K562 (cell line): ENCODE measurements around the gene CTF1. TPM values are rescaled to one million over a fixed set of nuclear protein-coding genes. Genes with fewer than 3 reads are reported as not detected.

Experiments used
- CBX5 ChIP-seq: IDR thresholded peaks from 2 replicates; pipeline ENCODE4 v1.6.1; 2014; ENCODE audit warnings: low read depth, borderline replicate concordance
- GATAD2A ChIP-seq: fragments of 450-650 bp; IDR thresholded peaks from 2 replicates; pipeline ENCODE4 v1.6.1; 2017
- GATAD2B ChIP-seq: fragments of 450-650 bp; IDR thresholded peaks from 2 replicates; pipeline ENCODE4 v1.6.1; 2017; ENCODE audit warnings: mild to moderate bottlenecking, borderline replicate concordance
- PRMT5 ChIP-seq: sonication (generic); formaldehyde crosslinking; IDR thresholded peaks from 2 replicates; pipeline ENCODE4 v1.5.0; 2020; ENCODE audit warnings: missing genetic modification reagents
- RNF2 ChIP-seq: sonication (generic); IDR thresholded peaks from 2 replicates; pipeline ENCODE4 v1.6.1; 2016
- SAP30 ChIP-seq: fragments of 200-600 bp; sonication (generic); IDR thresholded peaks from 2 replicates; pipeline ENCODE4 v1.6.1; 2012; ENCODE audit warnings: borderline replicate concordance, low read depth, mild to moderate bottlenecking, moderate library complexity, low read length, control low read depth, inconsistent platforms; ENCODE audit not compliant: insufficient read depth, poor library complexity, severe bottlenecking
- SETDB1 ChIP-seq: IDR thresholded peaks from one replicate; pipeline ENCODE4 v1.6.1; 2012; ENCODE audit warnings: low read length, control low read depth, inconsistent platforms
- SMARCC2 ChIP-seq: fragments of 450-650 bp; IDR thresholded peaks from 2 replicates; pipeline ENCODE4 v1.6.1; 2017; ENCODE audit warnings: antibody characterized with exemption, moderate library complexity, mild to moderate bottlenecking, low read depth
- ZBTB40 ChIP-seq, 2 experiments: fragments of 450-650 bp in 1 of 2; sonication (generic) in 1 of 2; formaldehyde crosslinking in 1 of 2; IDR thresholded peaks; 2 replicates each; pipeline versions ENCODE4 v1.7.1 to v1.9.0; 2016 to 2022; ENCODE audit warnings: inconsistent platforms in 1 of 2, mild to moderate bottlenecking in 1 of 2, missing genetic modification reagents in 1 of 2
- ZNF57 ChIP-seq: fragments of 450-650 bp; formaldehyde crosslinking; IDR thresholded peaks from 2 replicates; pipeline ENCODE4 v1.4.0; 2020; ENCODE audit warnings: mild to moderate bottlenecking, moderate library complexity
- ZNF696 ChIP-seq: fragments of 250-450 bp; sonication (Bioruptor Pico); conservative IDR thresholded peaks from 2 replicates; pipeline ENCODE4 v1.4.0; 2020; ENCODE audit warnings: mild to moderate bottlenecking, moderate library complexity
- ZNF780A ChIP-seq: fragments of 250-450 bp; sonication (Bioruptor Pico); IDR thresholded peaks from 2 replicates; pipeline ENCODE4 v1.5.0; 2021; ENCODE audit warnings: mild to moderate bottlenecking
- polyA plus RNA-seq, 8 experiments: library from polyadenylated mRNA; depleted of rRNA in 4 of 8; stranded (reverse) in 5 of 8; unstranded in 3 of 8; fragments of >200 nt; fragmentation: Nextera tagmentation in 2 of 8; fragmentation: Illumina TruSeq in 1 of 8; extraction: Ambion mirVana in 2 of 8; extraction: Trizol in 1 of 8; gene quantifications; 2 replicates each; pipeline versions ENCODE4 v1.2.1 to v1.2.3, GENCODE V29; 2011 to 2014; ENCODE audit warnings: inconsistent platforms in 1 of 8, missing spikeins in 1 of 8
- total RNA-seq, 7 experiments: library from RNA; depleted of rRNA in 6 of 7; stranded (reverse); fragments of >200 nt in 6 of 7; fragmentation: Illumina TruSeq in 2 of 7; extraction: Trizol in 2 of 7; gene quantifications; 2 replicates each; pipeline versions ENCODE4 v1.2.1 to v1.2.3, GENCODE V29; 2011 to 2021; ENCODE audit warnings: low replicate concordance in 1 of 7
- TF ChIP-seq, protein P1 (sequence below): fragments of 250-450 bp; sonication (Bioruptor Pico); IDR thresholded peaks from 2 replicates; pipeline ENCODE4 v1.5.0; 2021
- TF ChIP-seq, protein P2 (sequence below): fragments of 450-650 bp; IDR thresholded peaks from one replicate; pipeline ENCODE4 v1.6.1; 2018; ENCODE audit warnings: mild to moderate bottlenecking, moderate library complexity; ENCODE audit not compliant: partially characterized antibody

Gene CTF1
- total and polyA plus RNA-seq, 9 of the 15 experiments (the other 6 are each of a cell fraction or from before 2014, with no cell fraction given) = 0.24 to 2.5 (median 0.44) TPM

GRCh38 chr16:30949650-30950515, 53.5 kb downstream of the CTF1 start (continued):
- TF ChIP-seq, protein P1, sequence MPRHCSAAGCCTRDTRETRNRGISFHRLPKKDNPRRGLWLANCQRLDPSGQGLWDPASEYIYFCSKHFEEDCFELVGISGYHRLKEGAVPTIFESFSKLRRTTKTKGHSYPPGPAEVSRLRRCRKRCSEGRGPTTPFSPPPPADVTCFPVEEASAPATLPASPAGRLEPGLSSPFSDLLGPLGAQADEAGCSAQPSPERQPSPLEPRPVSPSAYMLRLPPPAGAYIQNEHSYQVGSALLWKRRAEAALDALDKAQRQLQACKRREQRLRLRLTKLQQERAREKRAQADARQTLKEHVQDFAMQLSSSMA (CRISPR knock-in tag) = peak; percentile 42; the same call in 1 of the 2 replicates
- TF ChIP-seq CBX5 (no peak), ZBTB40 (IDR thresholded peaks at IDR 0.05) (peak; percentile 71; the same call in 1 of the 2 replicates), ZBTB40 (CRISPR knock-in tag; IDR thresholded peaks at IDR 0.05) (no peak), ZNF57 (CRISPR knock-in tag) (no peak), ZNF780A (no peak), PRMT5 (CRISPR knock-in tag) (no peak), SETDB1 (no peak), SMARCC2 (peak; percentile 49; the same call in 1 of the 2 replicates), ZNF696 (CRISPR knock-in tag) (no peak), GATAD2A (peak; percentile 95), GATAD2B (0 out of 2 replicates have a peak, but pooled peaks have one; percentile 26), SAP30 (peak; percentile 60), RNF2 (peak; percentile 96; the same call in 1 of the 2 replicates)
- TF ChIP-seq, protein P2, sequence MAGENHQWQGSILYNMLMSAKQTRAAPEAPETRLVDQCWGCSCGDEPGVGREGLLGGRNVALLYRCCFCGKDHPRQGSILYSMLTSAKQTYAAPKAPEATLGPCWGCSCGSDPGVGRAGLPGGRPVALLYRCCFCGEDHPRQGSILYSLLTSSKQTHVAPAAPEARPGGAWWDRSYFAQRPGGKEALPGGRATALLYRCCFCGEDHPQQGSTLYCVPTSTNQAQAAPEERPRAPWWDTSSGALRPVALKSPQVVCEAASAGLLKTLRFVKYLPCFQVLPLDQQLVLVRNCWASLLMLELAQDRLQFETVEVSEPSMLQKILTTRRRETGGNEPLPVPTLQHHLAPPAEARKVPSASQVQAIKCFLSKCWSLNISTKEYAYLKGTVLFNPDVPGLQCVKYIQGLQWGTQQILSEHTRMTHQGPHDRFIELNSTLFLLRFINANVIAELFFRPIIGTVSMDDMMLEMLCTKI = no peak
